HG02970 (cell line): ENCODE measurements around the gene ANXA11.
A peak's percentile ranks its signal among the peaks of the same experiment; 100 is the strongest.
"Not testable (repeated sequence)": the region's sequence is repeated elsewhere in the genome, so short reads cannot be mapped to it uniquely, and the experiment has no call there.

Experiments used
- ATAC-seq: cut with Tn5 transposase; IDR thresholded peaks from one replicate; pipeline ENCODE4 v1.9.1; 2021; ENCODE audit warnings: mild to moderate bottlenecking, moderate library complexity, moderate number of reproducible peaks; ENCODE audit not compliant: unreplicated experiment, low FRiP score

The ANXA11 gene

GRCh38 chr10:80211786-80212185 lies 6.4 kb upstream of the ANXA11 start:
- no peak for ATAC-seq

DNA sequence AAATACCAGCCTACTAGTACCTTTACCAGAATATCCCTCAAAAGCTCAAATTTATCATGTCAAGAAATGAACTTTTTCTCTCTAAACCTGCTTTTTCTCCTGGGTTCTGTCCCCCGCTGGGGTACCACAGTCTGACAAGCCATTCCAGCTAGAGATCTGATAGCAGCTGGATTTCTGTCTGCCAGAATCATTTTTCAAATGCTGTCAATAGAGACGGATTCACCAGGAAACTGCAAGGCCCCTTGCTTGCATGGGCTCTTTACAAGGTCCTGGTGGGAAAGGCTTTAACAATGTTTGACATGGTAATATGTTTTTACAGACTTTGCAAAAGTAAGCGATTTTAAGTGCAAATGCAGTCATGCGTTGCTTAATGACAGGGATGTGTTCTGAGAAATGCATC lies 4.9 kb upstream of the ANXA11 start:
- ATAC-seq = no peak

- no peak for ATAC-seq
These were observed 2.5 kb upstream of the ANXA11 start for GRCh38 chr10:80207768-80208370.

- no peak for ATAC-seq
These were observed 929 bp upstream of the ANXA11 start for GRCh38 chr10:80206277-80206655.

GRCh38 chr10:80204677-80205476 lies 460 bp downstream of the ANXA11 start:
- ATAC-seq = peak; percentile 28

DNA sequence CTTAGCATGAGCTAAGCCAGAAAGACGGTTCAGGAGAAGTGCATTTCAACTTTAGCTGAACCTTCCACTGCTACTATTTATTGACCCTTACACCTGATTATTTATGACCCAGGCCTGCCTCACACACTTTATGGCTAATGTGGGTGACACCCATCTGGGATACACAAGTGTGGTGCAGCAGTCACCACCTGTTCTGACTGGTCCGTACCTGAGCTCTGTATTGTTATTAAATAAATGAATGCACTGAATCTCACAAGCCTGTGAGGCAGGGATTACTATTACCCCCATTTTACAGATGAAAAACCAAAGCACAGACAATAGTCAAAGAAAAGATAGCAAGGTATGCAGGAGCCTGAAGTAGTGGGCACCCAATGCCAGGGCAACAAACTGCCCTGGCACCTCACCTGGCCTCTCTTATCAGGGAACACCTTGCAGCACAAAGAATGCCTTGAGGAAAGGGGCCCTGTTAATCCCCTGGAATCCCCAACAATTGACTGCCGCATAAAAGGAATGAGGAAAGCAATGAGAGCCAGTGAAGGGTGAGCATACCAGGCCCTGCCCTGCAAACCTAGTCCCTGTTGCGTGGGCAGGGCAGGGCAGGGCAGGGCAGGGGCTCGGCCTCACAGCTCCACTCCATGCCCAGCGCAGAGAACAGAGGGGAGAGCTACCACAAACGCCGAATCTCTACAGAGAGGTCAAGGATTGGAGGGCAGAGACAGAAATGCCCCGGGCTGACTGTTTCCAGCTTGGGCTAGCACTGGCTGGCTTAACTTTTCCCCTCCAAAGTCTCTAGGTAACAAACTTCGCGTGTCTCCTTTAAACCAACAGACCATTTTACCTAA lies 1.3 kb downstream of the ANXA11 start:
- ATAC-seq = no peak

DNA sequence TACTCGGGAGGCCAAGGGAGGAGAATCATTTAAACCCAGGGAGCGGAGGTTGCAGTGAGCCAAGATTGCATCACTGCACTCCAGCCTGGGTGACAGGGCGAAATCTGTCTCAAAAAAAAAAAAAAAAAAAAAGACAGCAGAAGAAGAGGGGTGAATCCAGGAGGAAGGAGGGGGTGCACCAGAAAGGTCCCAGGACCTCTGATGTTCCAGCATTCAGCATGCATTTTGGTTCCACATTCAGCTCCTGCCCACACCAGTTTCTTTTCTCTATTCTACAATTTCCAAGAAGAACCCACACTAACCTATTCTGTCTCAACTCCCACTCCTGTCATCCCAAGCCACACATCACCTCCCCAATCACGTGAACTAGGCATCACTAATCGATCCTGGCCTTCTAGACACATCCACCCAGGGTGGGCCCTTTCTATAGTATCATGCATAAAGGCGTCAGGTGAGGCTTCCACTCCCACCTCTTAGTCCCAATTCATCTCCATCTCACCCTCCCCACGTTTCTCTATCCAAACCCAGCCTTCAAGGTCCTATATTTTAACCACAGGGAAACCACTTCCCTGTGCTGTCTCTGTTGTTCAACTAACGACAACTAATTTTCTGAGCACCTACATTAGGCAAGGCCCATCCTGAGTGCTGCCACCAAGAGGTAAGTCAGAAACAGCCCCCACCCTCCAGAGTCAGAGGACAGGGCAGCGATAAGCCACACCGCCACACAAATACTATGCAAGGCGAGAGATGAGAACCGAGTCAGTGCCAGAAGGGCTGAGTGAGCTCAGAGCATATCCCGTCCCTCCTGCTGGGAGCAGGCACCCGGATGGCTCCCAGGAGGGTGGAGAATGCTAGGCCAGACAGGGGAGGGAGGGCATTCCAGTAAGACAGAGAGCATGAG lies 2.2 kb downstream of the ANXA11 start:
- ATAC-seq = peak; percentile 58

DNA sequence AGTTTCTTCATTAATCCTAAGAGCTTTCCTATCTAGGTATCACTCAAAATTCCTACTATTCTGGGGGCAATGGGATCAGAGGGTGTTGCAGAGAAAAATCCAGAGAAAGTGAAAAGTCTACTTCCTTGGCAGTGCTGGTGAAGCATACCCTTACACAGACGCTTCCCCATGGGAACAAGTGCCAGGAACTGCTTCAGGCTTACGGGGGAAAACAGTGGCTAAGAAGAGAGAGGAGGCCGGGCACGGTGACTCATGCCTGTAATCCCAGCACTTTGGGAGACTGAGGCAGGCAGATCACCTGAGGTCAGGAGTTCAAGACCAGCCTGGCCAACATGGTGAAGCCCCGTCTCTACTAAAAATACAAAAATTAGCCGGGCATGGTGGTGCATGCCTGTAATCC lies 2.8 kb downstream of the ANXA11 start:
- ATAC-seq = not testable (repeated sequence)

DNA sequence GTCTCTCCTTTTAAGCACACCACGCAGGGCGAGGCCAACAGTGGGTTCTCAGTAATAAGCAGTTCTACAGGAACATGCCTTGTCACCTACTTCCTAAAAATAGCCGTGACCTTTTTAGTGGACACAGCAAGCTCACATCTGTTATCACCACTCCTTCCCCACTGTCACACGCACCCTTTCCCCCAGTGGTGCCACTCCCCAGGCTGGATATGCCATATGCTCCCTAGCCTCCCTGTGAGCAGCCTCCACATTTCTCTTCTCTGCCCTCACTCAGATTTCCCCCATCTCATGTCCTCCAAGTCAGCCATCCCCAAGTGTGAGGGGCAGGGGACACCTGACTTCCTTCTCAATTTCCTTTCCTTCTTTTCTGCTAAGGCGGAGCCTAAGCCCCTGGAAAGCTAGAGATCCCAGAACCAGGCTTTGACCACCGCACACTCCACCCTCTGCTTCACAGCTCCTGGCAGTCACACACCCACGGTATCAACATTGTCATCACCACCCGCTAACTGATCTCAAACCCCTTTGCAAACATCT lies 3.7 kb downstream of the ANXA11 start:
- ATAC-seq = no peak

DNA sequence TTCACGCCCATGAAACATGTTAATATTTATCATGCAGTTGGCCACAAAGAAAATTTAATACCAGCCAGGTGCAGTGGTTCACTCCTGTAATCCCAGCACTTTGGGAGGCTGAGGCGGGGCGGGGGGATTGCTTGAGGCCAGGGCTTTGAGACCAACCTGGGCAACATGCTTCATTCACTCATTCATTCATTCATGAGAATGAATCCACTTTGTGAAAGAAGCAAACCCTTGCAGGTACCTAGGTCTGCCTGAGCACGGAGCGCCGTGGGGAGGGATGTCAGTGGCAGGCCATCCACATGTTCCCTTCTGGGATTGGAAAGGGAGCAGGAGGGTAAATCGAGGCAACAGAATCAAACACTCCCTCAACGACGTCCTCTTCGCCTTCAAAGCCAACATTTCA lies 4.7 kb downstream of the ANXA11 start:
- ATAC-seq = no peak

DNA sequence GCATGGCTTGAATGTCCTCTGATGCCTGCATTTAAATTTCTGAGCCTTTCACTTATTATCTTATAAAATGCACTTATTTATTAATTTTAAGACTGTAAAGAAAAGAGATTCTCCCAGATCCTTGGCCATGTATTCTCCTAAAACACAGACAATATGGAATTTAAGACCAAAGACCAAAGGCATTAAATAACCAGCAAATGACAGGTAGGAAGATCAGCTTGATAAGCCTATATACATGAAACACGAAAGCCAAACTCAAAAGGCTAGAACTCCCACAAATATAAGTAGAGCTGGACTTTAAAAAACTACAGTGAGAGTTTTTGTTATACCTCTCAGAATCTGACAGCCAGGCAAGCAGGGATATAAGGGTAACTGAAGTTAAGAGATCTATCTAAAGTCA lies 5.1 kb downstream of the ANXA11 start:
- ATAC-seq = no peak

DNA sequence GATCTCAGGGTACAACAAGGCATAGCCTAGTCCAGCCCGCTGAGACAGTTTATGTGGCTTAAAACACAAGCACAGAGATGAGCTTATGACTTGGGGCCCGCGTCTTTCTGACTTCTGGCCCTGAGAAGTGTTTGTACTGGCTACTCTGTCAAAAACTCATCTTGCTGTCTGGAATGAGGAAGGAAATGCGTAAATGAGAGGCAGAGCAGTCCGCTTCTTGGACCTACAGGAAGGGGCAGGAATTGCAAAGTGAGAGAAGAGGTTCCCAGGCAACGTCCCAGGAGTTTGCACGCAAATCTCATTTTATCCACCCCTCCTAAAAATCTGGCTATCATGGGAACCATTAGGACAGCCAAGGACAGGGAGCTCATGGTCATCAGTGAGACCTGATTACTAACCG lies 5.5 kb downstream of the ANXA11 start:
- ATAC-seq = no peak

- no peak for ATAC-seq
These were observed 7.1 kb downstream of the ANXA11 start for GRCh38 chr10:80197972-80198916.

DNA sequence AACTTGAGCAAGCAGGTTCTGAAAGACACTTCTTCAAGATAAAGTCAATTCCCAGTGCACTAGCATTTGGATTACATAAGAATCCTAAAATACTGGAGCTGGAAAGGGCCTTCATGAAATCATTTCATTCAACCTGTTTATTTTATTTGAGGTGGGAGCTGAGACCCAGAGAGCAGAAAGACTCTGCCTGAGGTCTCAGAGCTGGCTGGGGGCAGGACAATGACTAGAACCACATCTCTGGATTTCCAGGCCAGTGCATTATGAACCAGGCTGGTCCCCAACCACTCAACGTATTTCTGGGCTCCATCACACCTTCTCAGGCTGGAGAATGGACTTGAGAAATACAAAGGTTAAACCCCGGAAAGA lies 8.4 kb downstream of the ANXA11 start:
- no peak for ATAC-seq

DNA sequence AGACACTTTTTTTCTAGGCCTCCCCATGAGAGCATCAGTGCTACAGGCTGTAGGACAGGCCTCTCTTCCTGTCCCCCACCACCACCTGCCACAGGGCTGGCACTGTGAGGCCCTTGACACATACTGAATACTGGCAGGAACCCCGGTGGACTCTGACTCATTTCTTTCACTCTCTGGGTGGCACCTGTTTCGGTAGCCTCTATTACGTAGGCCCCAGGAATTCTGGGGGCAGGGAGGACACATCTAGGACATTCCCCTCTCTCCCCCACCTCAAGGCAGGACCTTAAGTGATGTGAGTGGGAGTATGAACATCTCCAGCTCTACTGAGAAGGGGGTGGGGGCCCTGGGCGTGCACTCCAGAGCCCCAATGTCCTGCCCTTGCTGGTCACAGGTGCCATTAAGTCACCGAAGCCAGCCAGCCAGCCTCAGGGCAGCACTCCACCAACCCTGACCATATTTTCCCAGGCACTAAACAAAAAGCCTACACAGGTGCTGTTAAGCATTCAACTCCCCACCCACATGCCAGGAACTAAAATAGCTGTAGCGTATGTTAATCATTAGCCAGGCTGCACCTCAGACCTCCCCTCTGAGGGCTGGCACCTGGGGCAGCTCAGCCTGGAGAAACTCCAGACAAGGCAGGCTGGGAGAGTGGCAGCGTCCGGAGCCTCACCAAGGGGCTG lies 8.9 kb downstream of the ANXA11 start:
- ATAC-seq = peak; percentile 75

GRCh38 chr10:80195046-80195574 lies 10.2 kb downstream of the ANXA11 start:
- no peak for ATAC-seq

DNA sequence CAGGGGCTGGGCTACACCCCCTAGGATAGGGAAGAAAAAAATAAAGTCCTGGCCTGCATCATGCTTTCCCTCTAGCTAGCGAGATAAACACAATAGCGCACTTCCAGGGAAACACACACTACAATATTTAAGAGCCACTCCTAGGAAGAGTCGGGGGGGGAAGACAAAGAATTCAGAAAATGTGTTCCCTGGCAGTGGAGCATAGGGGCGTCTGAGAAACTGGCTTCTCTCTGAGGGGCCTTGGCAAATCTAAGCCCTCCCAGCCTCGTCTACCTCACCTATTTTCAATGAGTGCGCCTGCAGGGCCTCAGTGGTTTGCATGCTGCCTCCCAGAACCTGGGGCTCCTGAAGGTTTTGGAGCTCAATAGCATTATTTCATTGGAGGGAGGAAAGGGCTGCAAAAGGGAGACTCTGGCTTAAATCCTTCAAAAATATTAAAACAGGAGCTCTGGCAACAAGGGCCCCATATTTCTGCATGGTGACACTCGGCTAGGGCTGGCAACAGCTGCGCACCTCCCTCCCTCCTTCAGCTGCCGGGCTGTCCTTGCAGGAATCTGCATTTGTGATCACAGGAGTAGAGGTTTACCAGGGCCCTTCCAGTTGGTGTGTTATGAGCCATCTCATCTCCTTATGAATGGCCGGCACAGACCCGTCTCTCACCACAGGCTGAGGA lies 10.8 kb downstream of the ANXA11 start:
- no peak for ATAC-seq

GRCh38 chr10:80192553-80192952 lies 12.8 kb downstream of the ANXA11 start:
- no peak for ATAC-seq
